Esophagus squamous epithelium (tissue), 5 donors: ENCODE data around the gene PRELID1. TPM values are rescaled to one million over a fixed set of nuclear protein-coding genes. Genes with fewer than 3 reads are reported as not detected.

Experiments used
- DNase-seq: peaks from one replicate; lab custom pipeline; 2025; lab: John Stamatoyannopoulos, UW
- H3K27ac ChIP-seq, 4 donors: fragments of 200-600 bp; sonication (generic); one replicate each; pipeline ENCODE4 v1.5.1; 2016 to 2019; ENCODE audit warnings: mild to moderate bottlenecking in 1 of 4
- H3K27me3 ChIP-seq, 4 donors: fragments of 200-600 bp; sonication (generic); 1 replicate in 3 of 4; 2 replicates in 1 of 4; pipeline versions ENCODE4 v1.5.1 to v1.6.0; 2017 to 2021; ENCODE audit warnings: antibody characterized with exemption in 1 of 4
- H3K36me3 ChIP-seq, 3 donors: fragments of 200-600 bp; sonication (generic); one replicate each; pipeline ENCODE4 v1.5.1; 2016 to 2019
- H3K4me1 ChIP-seq, 3 donors: fragments of 200-600 bp; sonication (generic); one replicate each; pipeline ENCODE4 v1.5.1; 2017 to 2019
- H3K4me3 ChIP-seq, 4 donors: fragments of 200-600 bp; sonication (generic); 1 replicate in 3 of 4; 2 replicates in 1 of 4; pipeline ENCODE4 v1.5.1; 2016 to 2019; ENCODE audit warnings: mild to moderate bottlenecking in 2 of 4, moderate library complexity in 1 of 4
- H3K9me3 ChIP-seq, 3 donors: fragments of 200-600 bp; sonication (generic); one replicate each; pipeline ENCODE4 v1.5.1; 2016 to 2019
- CTCF ChIP-seq, 6 experiments: fragments of 450-650 bp in 4 of 6; fragments of 200-600 bp in 2 of 6; sonication (generic) in 2 of 6; IDR thresholded peaks; one replicate each; pipeline ENCODE4 v1.5.1; 2016 to 2019; ENCODE audit warnings: antibody characterized with exemption in 6 of 6, mild to moderate bottlenecking in 4 of 6, moderate library complexity in 4 of 6
- POLR2A ChIP-seq, 4 donors: fragments of 450-650 bp; IDR thresholded peaks; one replicate each; pipeline ENCODE4 v1.6.1; 2017; ENCODE audit warnings: antibody characterized with exemption in 4 of 4, mild to moderate bottlenecking in 4 of 4, moderate library complexity in 3 of 4
- WGBS, 2 donors: methylation state at CpG; one replicate each; pipeline ENCODE4 v1.1.5; 2018; 5-methylcytosine and 5-hydroxymethylcytosine counted together
- intact Hi-C: fragments of 100-400 bp; cut with DNase I; formaldehyde crosslinking; loops from one replicate; pipeline ENCODE4 v1.15.0; 2022
- total RNA-seq, 4 donors: library from RNA; depleted of rRNA; stranded (reverse); fragments of >200 nt; gene quantifications; one replicate each; pipeline ENCODE4 v1.1.0, GENCODE V29; 2016
- donor health status: DM: yes; HTN: yes; CAD: no.

Gene PRELID1
- total RNA-seq, 4 donors from 2014 or later = 88.7 to 184 (median 108) TPM

- WGBS, 2 donors = 24 to 27% methylated on average over 7 of the region's 7 CpGs
- H3K4me1 ChIP-seq = peaks cover under 1 to 12% (median 2%) of the 10 kb centered on the region in 3 donors
- no peak overlapping the region for H3K27ac ChIP-seq
- DNase-seq = no peak
- TF ChIP-seq POLR2A (IDR thresholded peaks at IDR 0.05) = no peak
- TF ChIP-seq CTCF (IDR thresholded peaks at IDR 0.05) = peak; percentile 70 to 93 (median 90)
- intact Hi-C loops = loop anchor here (10.0 kb wide), 3 partner anchors 77 to 177 kb away; partner anchors contain the start of gene PDLIM7
- no peaks in the 10 kb centered on the region for H3K9me3 ChIP-seq
- peaks cover 0 to 45% (median 0%) of the 10 kb centered on the region in 3 donors for H3K36me3 ChIP-seq
- H3K27me3 ChIP-seq = no peaks in the 10 kb centered on the region
- no peak overlapping the region for H3K4me3 ChIP-seq
These were observed 14.4 kb downstream of the PRELID1 start for GRCh38 chr5:177317959-177318377.

DNA sequence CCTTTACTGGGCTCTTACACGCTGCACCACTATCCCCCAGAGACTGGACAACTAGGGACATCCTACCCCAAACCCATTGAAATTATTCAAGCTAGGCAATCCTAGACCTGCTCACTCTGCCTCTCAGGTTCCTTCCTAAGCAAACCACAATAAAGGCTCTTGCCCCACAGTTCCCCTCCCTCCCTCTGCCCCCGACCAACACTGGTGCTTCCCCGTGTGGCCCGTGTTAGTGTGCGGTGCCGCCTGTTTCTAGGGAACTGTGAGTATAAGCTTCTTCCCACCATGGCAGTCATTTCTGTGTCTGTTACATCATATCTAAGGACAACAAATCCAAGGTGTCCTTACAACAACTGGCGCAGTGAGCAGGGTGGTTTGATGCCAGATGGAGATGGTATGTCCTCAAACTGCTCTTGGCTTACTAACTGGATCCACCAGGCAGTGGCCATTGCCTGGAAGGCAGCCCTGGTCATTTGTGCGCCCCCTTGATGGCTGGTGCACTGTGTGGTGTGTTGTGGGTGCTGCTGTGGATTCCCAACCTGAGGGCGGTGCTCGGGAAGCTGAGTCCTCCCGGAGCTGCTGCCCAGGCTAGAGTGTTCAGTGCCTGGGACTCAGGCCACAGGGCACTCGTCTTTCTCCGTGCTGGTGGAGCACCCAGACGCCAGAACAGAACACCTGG lies 16.5 kb downstream of the PRELID1 start:
- intact Hi-C loops = loop anchor here (10.0 kb wide), 3 partner anchors 75 to 175 kb away; partner anchors contain the start of gene PDLIM7
- Histone ChIP-seq H3K4me3 (no peak overlapping the region), H3K4me1 (peaks cover 0 to 10% (median 0%) of the 10 kb centered on the region in 3 donors), H3K9me3 (no peaks in the 10 kb centered on the region), H3K27me3 (no peaks in the 10 kb centered on the region), H3K27ac (no peak overlapping the region), H3K36me3 (peaks cover 0 to 58% (median 4%) of the 10 kb centered on the region in 3 donors)
- DNase-seq = no peak
- TF ChIP-seq POLR2A (IDR thresholded peaks at IDR 0.05) = no peak
- TF ChIP-seq CTCF (IDR thresholded peaks at IDR 0.05) = no peak
- 85 to 89% methylated on average over 7 to 8 of the region's 14 CpGs for WGBS, 2 donors

DNA sequence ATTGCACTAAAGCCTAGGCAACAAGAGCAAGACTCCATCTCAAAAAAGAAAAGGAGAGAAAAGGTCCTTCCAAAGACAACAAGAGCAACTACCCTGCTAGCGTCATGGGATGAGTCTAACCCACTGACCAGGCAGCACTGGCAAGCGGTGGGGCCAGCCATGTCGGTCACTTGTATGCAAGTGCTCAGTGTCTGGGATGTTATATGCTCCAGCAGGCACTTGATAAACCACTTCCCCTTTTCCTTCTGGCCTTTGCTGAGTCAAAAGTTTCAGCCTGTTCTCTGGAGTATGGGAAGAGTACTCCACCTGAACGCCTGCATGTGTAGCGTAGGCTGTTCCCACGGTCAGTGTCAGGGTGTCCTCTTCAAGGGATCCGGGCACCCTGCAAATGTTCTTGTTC lies 17.3 kb downstream of the PRELID1 start:
- TF ChIP-seq POLR2A (IDR thresholded peaks at IDR 0.05) (no peak), CTCF (IDR thresholded peaks at IDR 0.05) (no peak)
- intact Hi-C loops = no loop called here
- 78 to 79% methylated on average over 7 of the region's 7 CpGs for WGBS, 2 donors

GRCh38 chr5:177325868-177326381 lies 22.3 kb downstream of the PRELID1 start:
- peaks cover 0 to 11% (median 4%) of the 10 kb centered on the region in 3 donors for H3K4me1 ChIP-seq
- H3K4me3 ChIP-seq = no peak overlapping the region
- TF ChIP-seq CTCF (IDR thresholded peaks at IDR 0.05) = no peak
- TF ChIP-seq POLR2A (IDR thresholded peaks at IDR 0.05) = no peak
- no peaks in the 10 kb centered on the region for H3K27me3 ChIP-seq
- no peak overlapping the region for H3K27ac ChIP-seq
- 71 to 86% methylated on average over 1 of the region's 1 CpG for WGBS, 2 donors
- no peaks in the 10 kb centered on the region for H3K9me3 ChIP-seq
- no peak for DNase-seq
- intact Hi-C loops = no loop called here
- peaks cover 4 to 72% (median 12%) of the 10 kb centered on the region in 3 donors for H3K36me3 ChIP-seq

More for the DNA sequence above, 17.3 kb downstream of the PRELID1 start:
- DNase-seq = no peak
- Histone ChIP-seq H3K9me3 (no peaks in the 10 kb centered on the region), H3K27me3 (no peaks in the 10 kb centered on the region), H3K27ac (no peak overlapping the region), H3K4me1 (peaks cover 0 to 10% (median 0%) of the 10 kb centered on the region in 3 donors), H3K36me3 (peaks cover 0 to 64% (median 4%) of the 10 kb centered on the region in 3 donors), H3K4me3 (no peak overlapping the region)
